Activated naive CD4-positive, alpha-beta T cell treated with anti-CD3 and anti-CD28 coated beads, Interleukin-2, amount 50 U/mL, for 16 hours (primary cell): ENCODE measurements around the gene GGTA1.
"Not testable (repeated sequence)": the region's sequence is repeated elsewhere in the genome, so short reads cannot be mapped to it uniquely, and the experiment has no call there.

Experiments used
- DNase-seq: peaks from one replicate; pipeline ENCODE4 v3.0.0-alpha.2; 2020

GGTA1 gene

DNA sequence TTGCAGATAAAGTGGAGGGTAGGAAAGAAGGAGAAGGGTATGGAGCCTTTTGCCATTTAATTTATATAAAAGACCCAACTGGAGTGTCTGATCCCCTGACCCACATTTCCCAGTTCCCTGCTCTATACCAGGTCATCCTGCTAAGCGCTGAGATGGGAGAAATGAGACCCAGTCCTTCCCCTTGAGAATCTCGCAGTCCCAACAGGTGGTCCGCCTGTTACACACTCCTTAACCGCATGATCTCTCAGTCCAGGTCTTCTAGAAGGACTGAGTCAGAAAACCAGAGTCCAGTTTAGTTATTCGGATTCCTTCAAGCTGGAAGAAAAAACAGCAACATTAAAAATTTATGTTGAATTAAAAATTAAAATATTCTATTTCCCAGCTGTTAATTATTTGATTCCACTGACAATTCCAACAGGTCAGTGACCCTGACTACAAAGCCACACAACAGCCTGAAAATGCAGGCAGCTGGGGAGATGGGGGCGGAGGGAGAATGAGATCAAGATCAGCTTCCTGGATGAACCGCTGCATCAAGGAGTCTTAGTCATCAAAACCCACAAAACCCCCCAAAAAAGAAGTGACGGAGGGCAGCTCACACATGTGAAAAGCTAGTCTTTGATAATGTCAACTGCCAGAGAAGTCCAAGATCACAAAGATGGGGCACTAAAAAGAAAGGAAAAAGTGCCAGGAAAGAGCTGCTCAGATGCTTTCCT, 44.0 kb downstream of the GGTA1 start:
- DNase-seq: no peak

DNA sequence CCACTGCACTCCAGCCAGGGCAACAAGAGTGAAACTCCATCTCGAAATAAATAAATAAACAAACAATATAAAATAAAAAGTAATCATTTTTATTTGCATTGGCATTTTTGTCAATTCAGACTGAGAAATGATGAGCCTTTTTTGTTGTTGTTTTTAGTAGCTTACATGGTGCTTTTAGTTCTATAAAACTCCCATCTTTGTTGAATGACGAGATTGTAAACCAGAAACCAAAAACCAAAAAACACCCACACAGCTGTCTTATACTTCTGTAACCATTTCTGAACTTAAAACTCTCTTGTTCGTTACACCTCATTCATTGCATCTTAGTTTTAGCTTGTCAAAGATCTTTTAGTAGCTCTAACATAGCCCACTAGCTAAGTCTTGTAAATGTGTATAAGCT, 44.7 kb downstream of the GGTA1 start:
- DNase-seq: no peak

DNA sequence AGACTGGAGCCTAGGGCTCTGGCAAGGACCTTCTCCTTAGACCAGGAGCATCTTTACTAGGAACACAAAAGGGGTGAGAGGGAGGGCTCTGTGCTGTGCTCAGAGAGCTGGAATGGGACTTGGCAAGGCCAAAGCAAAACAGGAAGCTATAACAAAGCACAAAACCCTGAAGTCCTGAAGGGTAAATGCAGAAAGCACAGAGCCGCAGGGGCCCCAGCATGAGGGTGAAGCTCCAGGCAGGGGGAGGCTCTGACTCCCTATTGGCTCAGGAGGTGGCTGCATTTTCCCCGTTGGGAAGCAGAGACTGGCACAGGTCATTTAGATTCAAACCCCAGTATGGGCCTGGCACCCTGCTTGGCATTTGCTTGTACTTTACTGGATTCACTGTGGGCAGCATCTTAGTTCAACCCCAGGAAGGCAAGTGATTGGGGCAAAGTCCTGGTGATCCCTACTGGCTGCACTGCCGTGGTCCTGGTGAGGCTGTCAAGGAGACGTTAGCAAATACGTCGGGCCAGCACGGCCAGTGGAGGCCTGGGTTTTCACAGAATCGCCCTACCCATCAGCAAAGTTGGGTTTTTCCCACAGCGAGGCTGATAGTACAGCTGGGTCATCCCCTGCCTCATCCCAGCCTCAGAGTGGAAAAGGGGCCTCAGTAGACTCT, 46.3 kb downstream of the GGTA1 start:
- DNase-seq: no peak

DNA sequence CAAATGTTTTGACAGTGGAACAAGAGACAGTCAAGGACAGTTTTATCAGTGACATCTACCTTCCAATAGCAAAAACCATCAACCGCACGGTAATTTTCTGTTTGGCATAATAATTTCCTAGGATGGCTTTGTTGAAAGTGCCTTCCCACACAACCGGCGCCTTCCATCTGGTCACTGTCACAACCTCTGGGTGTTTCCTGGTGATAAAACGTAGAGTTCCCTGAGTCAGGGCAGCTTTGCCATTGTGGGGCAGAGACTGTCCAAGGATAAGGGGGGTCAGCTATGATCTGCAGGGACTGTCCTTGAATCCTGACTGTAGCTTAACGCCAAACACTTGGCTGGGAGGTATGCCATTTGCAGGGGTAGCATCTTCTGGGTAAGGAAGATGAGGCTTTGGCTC, 47.6 kb downstream of the GGTA1 start:
- no peak for DNase-seq

DNA sequence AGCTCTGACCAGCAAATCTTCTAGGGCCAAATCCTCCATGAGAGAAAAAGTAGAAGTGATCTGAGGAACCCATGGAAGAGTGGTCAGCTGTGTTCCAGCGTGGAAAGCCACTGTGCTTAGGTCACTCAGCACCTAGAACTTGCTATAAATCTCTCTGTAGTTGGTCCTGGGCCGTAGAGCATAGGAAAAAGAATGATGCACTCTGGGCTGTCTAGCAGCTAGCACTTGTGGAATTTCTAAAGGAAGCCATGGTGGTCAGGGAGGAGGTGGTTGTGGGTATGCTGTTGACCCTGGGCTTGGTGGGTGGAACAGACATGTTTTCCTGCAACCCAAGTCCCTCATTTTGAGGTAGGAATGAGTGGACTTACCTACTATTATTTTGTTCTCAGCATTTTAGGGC, 48.1 kb downstream of the GGTA1 start:
- no peak for DNase-seq

DNA sequence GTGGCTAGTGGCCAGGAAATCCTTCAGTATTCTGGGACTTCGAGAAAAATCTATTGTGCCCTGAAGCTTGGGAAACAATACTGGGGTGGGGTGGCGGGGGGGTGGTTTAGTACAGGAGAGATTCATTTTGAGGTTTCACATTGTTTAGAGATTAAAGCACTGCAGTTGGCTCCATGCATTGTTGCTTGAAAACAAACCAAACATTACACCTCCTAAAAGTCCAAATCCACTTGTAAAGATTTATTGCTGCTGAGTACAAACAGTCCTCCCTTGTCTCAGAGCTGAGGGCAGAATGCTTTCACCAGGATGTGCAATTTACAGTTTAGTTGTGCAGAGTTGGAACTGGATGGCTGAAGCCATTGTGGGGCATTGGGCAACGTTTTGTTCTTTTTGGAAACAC, 49.4 kb downstream of the GGTA1 start:
- no peak for DNase-seq

DNA sequence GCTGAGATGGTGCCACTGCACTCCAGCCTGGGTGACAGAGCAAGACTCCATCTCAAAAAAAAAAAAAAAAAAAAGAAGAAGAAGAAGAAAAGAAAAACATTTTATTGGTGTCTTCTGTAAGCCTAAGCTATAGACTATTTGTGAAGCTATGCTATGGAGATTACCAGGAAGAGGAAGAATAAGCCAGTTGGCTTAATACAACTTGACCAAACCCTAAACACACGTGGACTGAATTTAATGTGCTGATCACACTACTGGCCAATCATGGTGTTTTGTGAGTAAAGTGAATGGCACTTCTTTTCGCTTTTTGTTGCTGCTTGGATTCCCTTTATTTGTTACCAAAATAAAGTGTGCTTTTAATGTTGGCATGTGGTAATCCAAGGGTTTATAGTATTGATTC, 49.9 kb downstream of the GGTA1 start:
- no peak for DNase-seq

DNA sequence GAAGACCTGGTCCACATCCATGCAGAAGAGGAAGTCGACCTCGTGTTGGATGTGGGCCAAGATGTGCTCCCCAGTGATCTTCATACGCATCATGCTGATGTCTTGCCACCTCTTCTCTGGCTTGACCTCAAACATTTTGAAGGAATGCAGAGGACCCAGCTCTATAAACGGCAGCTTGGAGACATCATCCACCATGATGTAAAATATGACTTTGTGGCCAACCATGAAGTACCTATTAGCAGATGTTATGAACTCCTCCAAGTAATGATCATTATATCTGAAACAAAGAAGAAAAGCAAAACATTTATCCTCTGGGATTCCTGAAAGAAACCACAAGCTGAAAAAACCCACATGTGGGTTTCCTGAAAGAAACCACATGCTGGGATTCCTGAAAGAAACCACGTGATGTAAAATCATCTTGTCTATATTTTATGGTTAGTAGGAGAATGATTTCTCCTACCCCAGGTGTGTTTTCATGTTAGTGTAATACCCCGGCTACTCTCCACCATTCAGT, 52.3 kb downstream of the GGTA1 start:
- no peak for DNase-seq

DNA sequence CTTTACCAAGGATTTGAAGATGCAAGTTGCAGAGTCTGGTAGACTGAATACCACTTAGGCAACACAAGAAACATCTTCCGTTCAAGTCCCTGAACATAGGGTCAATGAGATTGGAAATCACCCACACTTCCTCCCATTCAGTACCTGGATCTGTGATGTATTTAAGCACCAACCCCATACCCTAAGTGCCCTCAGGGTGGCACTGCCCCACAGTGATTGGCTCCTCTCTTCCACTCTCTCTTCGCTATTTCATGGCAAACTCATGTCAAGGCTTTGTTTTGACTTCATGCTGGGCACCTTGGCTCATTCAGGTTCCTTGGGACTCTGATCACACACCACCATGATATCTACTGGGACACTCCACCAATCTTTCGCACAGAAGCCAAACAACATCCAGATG, 53.7 kb downstream of the GGTA1 start:
- no peak for DNase-seq

DNA sequence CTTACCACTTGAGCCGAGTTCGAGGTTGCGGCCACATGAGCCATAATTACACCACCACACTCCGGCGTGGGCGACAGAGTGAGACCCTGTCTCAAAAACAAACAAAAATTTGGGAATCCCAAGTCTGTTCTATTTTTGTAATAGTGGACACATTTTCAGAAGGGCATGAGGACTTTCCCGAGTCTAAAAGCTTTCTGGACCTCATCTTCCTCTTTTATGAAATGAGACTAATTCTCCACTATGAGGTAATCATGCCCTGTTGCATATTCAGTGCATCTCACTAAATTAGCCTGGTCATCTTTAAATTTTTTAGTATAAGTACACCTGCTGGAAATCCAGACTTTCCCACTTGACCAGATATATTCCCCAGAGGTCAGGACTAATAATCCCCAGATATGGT, 55.7 kb downstream of the GGTA1 start:
- DNase-seq: no peak

DNA sequence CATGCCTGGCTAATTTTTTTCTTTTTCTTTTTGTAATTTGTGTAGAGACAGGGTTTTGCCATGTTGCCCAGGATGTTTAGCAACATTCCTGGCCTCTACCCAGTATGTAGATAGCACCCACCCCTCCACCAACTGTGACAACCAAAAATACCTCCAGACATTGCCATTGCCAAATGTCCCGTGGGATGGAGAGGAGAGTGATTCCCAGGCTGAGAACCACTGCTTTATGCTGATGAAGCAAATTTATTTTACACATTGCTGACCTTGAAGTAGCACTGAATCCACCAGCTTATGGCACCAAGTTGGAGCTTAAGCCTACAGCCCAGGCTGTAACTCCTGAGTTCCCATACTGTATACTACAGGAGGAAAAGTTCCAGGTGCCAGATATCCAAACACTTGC, 58.5 kb downstream of the GGTA1 start:
- DNase-seq: no peak

DNA sequence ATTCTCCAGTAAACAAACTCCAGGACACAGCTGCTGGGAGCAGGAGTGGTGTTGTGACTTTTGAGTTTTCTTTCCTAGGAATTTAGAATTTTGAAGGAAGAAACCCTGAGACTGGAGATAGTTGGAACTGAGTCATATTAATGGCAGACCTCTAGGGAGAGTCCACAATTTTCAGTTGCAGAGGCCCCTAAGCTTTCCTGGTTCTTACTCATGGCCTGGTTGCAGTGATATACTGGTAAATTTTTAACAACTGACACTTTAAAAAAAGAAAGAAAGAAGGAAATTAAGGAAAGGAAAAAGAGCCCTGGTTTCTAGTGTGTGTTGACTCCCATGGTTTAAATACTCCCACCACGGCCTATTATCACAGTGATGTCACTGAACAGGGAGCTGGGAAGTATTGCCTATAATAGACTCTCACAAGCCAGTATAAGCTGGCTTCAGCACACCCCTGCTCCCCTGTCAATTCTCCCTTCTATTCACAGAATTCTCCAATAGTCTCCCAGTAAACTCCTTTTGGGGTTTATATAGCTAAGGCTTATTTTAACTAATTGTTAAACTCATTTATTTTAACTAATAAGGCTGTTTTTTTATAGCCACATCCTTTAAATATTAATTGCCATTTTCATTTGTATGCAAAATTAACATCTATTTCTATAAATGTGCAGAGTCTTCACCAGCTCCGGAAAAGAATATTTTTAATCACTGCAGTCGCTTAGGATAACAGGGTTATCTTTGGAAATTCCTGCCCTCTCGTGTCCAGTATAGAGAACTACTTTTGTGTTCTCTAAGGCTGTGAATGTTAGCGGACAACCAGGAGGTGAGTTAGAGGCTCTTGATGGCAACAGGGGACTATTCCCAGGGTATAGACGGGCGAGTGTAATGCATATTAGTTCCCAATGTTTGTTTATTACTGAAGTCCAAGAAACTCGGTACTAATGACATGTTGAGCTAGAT, 59.7 kb downstream of the GGTA1 start:
- DNase-seq: no peak

DNA sequence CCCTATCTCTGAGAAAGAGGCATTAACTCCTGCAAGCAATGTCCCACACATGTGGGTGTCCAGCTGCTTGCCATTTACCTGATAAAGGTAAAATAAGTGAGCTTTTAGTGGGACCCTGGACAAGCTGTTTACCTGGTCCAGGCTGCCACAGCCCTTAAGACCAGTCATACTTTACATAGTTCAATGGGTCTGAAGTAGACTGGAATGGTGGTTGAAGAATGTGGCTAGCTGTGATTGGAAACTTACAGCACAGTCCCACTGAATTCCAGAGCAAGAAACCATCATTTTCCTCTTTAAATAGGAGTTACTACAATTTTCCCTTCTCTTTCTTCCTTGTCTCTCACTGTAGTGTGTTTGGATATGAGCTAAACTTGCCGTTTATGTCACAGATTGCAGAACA, 60.6 kb downstream of the GGTA1 start:
- no peak for DNase-seq

DNA sequence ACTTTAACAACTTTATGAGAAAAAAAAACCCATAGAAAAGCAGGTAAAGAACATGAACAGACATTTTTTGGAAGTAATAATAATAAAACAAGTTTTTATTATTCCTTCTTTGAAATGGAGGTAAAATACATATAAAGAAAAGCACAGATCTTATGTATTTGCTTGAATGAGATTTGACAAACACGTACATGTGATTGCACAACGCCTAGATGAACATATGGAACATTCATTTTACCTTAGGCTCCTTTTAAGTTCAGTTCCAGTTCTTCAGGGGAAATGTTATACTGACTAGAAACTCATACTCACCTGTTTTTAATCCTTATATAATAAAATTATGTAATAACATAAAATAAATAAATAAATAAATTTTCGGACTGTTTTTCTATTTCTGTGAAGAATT, 61.8 kb downstream of the GGTA1 start:
- DNase-seq: no peak

DNA sequence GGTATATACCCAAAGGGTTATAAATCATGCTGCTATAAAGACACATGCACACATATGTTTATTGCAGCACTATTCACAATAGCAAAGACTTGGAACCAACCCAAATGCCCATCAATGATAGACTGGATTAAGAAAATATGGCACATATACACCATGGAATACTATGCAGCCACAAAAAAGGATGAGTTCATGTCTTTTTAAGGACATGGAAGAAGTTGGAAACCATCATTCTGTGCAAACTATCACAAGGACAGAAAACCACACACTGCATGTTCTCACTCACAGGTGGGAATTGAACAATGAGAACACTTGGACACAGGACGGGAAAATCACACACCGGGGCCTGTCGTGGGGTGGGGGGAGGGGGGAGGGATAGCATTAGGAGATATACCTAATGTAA, 62.6 kb downstream of the GGTA1 start:
- not testable (repeated sequence) for DNase-seq

DNA sequence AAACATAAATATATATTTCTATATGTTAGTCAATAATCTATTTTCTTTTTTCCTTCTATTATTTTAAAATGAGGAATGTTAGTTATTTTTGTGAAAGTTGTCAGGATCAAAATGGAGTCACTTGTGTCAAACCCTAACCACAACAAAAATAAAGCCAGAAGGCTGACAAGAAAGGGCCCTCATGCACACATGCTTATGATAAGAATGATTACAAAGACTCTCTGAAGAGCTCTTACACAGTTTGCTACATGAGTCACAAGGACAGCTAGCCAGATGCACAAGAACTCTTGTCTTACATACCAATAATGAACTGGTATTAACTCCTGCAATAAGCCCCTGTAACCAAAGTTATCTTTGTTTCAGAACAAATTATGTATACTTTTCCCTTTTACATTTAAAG, 64.7 kb downstream of the GGTA1 start:
- no peak for DNase-seq

DNA sequence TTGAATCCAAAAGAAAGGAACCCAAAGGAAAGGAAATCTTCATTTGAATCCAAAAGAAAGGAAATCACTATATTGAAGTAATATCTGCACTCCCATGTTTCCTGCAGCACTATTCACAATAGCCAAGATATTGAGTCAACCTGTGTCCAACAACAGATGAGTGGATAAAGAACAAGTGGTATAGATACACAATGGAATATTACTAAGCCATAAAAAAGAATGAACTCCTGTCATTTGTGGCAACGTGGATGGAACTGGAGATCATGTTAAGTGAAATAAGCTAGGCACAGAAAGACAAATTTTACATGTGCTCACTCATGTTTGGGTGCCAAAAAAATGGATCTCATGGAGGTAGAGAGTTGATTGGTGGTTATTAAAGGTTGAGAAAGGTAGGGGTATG, 71.7 kb downstream of the GGTA1 start:
- no peak for DNase-seq

DNA sequence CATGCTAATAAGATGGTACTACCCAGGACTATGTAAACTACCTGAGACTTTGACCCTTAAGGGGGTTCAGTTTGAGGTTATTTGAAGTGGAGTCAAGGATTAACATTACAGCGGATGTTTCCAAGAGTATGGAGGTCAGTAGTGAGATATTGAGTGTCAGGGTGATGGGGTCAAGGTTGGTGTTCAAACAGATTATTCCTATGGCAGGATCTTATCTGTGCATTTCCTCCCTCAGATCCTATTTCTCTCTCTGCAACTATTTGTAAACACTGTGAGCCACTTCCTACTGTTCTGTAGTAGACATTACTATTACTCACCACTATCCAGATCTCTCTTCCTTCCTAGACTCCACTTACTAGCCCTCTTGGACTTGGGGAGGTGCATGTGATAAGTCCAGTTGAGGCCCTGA, 75.6 kb downstream of the GGTA1 start:
- DNase-seq: no peak

DNA sequence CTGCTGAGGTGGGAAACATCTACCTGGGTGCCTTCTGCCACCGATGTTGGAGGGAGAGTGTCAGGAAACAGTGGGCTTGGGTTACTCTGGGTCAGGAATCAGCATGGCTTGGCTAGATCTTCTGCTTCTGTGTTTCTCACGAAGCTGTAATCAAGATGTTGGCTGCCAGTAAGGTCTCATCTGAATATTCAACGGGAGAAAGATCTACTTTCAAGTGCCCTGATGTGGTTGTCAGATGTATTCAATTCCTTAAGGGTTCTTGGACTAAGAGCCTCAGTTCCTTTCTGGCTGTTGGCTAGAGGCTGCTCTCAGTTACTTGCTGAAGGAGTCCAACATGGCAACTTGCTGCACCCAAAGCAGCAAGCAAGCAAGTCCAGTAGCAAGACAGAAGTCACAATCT, 87.7 kb downstream of the GGTA1 start:
- no peak for DNase-seq

DNA sequence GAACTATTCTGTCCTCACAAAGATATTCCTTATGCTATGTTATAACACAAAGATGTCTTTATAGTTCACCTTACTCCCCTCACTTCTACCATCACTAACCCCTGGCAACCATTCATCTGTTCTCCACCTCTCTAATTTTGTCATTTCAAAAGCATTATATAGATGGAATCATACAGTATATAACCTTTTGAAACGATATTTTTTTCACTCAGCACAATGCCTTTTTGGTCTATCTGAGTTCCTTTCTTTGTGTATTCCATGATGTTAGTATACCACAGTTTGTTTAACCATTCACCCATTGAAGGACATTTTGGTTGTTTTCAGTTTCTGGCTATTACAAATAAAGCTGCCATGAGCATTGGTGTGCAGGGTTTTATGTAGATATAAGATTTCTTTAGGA, 93.7 kb downstream of the GGTA1 start:
- no peak for DNase-seq
